Activated T-helper 9 cell treated with anti-CD3 and anti-CD28 coated beads, Interleukin-2, amount 50 U/mL, for 16 hours (primary cell): ENCODE data around the gene ZNF484.
A peak's percentile ranks its signal among the peaks of the same experiment; 100 is the strongest.
"Not testable (repeated sequence)": the region's sequence is repeated elsewhere in the genome, so short reads cannot be mapped to it uniquely, and the experiment has no call there.

Experiments used
- DNase-seq: peaks from one replicate; pipeline ENCODE4 v3.0.0-alpha.2; 2020; ENCODE audit warnings: low read depth

The ZNF484 gene

GRCh38 chr9:92877531-92878430 is at the start of gene ZNF484:
TSS of gene ZNF484 (minus strand) at chr9:92878038. CDS start at chr9:92875029, 3,009 bp downstream.
- DNase-seq: peak; percentile 92

- DNase-seq: no peak
Measured at GRCh38 chr9:92920437-92920836, 42.6 kb upstream of the ZNF484 start.

DNA sequence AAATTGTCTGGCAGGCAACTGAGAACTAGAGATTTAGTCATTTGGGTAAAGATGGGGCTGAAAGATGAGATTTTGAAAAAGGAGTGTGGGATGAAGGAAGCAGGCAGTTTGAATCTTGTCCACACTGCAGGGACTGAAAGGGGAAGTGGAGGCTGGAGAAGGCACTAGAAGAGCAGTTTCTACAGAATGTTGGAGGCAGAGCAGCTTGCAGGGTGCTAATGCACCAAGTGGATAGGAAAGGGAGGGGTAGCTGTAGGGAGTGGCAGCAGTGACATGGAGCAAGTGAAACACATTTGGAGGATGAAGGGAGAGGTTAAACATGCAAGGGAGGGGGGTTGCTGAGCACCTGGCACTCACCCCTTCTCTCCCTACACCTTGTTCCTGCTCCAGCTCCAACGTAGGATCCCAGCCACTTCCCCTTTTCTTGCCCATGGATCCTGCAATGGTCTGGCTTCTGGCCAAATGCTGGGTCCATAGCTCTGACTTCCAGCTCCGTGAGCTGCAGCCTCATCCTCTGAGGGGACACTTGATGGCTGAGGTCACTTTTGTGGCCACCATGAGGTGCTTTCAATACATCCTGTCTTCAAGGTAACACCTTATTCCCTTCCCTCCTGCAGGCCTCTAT is 39.5 kb upstream of the ZNF484 start:
- no peak for DNase-seq

- DNase-seq: no peak
Measured at GRCh38 chr9:92911511-92912475, 34.0 kb upstream of the ZNF484 start.

GRCh38 chr9:92905137-92905536 is 27.3 kb upstream of the ZNF484 start:
- DNase-seq: not testable (repeated sequence)

- no peak for DNase-seq
Measured at GRCh38 chr9:92897323-92897722, 19.5 kb upstream of the ZNF484 start.

- DNase-seq: no peak
Measured at GRCh38 chr9:92895812-92896436, 18.1 kb upstream of the ZNF484 start.

DNA sequence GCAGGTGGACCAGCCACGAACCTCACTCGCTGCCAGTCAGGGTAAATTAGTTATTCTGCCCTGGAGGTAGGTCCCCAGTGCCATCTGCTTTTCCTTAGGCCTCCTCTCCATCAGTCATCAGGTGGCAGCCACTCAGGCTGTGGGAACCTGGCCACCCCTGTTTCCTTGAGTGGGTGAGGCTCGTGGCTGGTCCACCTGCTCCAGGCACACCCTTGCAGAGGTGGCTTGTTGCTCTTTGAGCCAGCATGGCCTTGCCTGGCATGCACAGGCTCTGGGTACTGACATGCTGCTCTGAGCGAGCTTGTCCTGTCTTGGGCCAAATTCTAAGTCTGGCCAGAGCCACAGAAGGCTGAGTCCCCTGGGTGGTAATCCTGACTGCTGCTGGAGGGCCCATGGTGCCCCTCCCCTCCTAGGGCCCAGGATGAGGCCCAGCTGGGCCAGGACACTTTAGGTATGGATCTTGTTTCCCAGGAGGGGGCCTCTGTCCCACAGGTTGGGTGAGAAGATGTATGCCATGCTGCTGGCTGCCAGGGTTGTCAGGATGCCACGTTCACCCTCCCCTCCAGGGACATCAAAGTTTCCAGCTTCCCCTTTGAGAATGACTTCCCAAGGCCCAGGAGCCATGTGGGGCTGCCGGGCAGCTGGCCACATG is 17.0 kb upstream of the ZNF484 start:
- no peak for DNase-seq

DNA sequence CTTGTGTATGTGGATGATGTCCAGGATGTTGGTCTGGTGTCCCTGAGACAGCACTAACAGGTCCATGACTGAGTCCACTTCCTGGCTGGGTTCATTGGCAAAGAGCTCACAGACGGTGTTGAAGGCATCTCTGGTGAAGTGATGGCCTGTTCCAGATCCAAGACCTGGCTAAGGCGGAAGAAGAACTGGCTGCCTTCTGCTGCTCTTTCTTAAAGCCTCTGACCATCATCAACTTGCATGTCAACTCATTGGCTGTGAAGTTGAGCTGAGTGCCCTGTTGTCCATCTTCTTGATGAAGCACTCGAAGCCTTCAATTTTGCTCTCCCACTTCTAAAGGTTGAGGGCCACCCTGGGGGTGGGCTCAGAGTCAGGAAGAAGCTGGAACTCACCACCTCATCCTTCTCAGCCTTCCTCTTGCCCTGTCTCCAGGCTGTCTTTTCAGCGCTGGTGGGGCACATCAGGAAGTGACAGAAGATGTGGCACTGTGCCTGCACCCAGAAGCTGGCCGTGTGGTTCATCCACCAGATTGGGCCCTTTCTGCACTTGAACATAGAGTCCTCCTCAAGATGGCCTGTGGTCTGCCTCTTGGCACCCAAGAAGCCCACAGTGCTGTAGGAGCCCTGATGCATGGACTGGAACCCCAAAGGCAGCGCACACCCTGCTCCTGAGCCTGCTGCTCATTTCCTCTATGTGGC is 16.2 kb upstream of the ZNF484 start:
- not testable (repeated sequence) for DNase-seq

GRCh38 chr9:92892276-92892675 is 14.4 kb upstream of the ZNF484 start:
- DNase-seq: not testable (repeated sequence)

GRCh38 chr9:92890761-92891160 is 12.9 kb upstream of the ZNF484 start:
- no peak for DNase-seq

GRCh38 chr9:92887880-92888338 is 10.1 kb upstream of the ZNF484 start:
- no peak for DNase-seq

- DNase-seq: not testable (repeated sequence)
Measured at GRCh38 chr9:92886846-92887610, 9.2 kb upstream of the ZNF484 start.

GRCh38 chr9:92883666-92884405 is 6.0 kb upstream of the ZNF484 start:
- not testable (repeated sequence) for DNase-seq

DNA sequence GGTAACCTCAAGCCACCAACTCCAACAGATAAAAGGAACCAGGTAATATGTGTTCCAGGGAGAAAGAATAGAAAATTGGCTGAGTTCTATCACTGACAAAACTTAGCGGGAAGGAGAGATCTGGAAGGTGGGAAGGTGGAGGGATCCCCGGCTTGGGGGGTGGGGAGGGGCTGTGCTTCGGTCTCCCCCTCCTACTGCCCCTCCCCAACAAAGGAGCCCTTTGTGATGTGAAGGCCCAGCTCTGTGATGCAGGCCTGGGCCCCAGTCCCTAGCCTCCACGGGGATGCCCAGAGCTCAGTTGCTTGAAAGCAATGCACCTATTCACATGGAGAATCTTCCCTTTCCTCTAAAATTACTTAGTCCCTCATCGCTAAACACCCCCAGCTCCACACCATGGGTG is 4.4 kb upstream of the ZNF484 start:
- no peak for DNase-seq

GRCh38 chr9:92875373-92875772 is 2.5 kb downstream of the ZNF484 start:
- no peak for DNase-seq

DNA sequence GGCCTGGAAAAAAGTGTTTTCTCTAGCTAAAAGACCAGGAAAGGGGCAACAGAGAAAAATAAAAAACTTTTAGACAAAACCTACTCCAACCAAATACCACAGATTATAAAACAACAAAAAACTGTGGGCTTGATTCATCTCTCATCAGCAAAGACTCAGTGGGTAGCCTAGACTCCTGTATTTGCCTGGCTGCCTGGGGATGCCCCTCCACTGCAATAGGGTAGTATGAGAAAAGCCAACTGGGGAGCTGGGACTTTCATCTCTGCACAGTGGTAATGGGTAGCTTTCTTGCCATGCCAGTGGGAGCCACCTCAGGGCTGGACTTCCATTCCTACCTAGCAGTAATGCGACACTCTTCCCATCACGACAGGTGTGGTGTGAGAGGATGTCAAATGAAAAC is 7.5 kb downstream of the ZNF484 start:
- DNase-seq: no peak

DNA sequence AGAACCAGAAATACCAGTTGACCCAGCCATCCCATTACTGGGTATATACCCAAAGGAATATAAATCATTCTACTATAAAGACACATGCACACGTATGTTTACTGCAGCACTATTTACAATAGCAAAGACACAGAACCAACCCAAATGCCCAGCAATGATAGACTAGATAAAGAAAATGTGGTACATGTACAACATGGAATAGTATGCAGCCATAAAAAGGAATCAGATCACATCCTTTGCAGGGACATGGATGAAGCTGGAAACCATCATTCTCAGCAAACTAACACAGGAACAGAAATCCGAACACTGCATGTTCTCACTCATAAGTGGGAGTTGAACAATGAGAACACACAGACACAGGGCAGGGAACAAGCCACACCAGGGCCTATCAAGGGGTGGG is 11.2 kb downstream of the ZNF484 start:
- not testable (repeated sequence) for DNase-seq

DNA sequence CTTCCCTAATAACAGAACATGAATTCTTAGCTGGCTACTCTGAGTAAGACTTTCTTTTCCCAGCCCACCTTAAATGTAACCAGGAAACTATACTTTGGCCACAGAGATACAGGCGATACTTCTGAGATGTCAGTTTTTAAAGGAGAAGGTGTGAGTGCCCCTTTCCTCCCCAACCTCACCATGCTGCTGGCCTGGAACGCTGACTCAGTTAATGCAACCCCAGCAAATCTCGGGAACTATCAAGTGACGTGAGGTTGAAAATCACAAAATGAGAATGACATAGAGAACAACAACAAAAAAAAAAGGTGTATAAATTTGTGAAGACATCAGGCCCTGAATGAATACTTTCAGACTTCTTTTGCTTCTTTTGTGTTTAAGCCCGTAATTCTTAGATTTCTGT is 13.7 kb downstream of the ZNF484 start:
- DNase-seq: no peak
